Fibroblast of gingiva (primary cell): ENCODE data around the gene NLGN1.
"Not testable (repeated sequence)": the region's sequence is repeated elsewhere in the genome, so short reads cannot be mapped to it uniquely, and the experiment has no call there.

Experiments
- DNase-seq: peaks from one replicate; pipeline ENCODE4 v3.0.0-alpha.2; 2011; ENCODE audit warnings: low read depth

NLGN1 gene

GRCh38 chr3:173397161-173398110 lies at the start of gene NLGN1:
Gene NLGN1, plus strand, starts transcription at chr3:173397744.
- DNase-seq = peak; percentile 75

- DNase-seq = no peak
Observed at GRCh38 chr3:173351886-173352285, 45.7 kb upstream of the NLGN1 start.

DNA sequence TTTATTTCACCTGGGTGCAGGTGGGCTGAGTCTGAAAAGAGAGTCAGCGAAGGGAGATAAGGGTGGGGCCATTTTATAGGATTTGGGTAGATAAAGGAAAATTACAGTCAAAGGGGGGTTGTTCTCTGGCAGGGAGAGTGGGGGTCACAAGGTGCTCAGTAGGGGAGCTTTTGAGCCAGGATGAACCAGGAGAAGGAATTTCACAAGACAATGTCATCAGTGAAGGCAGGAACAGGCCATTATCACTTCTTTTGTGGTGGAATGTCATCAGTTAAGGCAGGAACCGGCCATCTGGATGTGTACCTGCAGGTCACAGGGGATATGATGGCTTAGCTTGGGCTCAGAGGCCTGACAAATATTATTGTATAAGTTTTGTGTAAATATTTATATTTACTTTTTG lies 44.4 kb upstream of the NLGN1 start:
- DNase-seq = not testable (repeated sequence)

DNA sequence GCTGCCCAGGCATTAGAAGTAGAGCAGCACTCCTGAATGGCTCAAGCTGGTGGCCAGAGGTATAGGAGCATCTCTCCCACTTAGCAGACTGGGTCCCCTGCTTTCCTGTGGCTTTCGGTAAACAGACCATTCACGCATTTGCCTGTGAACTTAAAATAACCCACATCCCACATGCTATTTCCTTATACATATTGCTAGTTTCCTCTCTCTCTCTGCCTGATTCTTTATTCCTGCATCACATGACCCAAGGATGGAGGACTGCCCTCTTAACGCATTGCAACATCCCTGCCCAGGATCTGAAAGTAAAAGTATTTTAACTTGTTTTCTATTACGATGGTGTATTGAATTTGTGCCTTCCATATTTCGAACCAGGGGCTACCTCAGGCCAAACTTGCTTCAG lies 43.4 kb upstream of the NLGN1 start:
- no peak for DNase-seq

- DNase-seq = peak; percentile 31
Observed at GRCh38 chr3:173371848-173372487, 25.6 kb upstream of the NLGN1 start.

- no peak for DNase-seq
Observed at GRCh38 chr3:173380681-173381080, 16.9 kb upstream of the NLGN1 start.

- not testable (repeated sequence) for DNase-seq
Observed at GRCh38 chr3:173381936-173382335, 15.6 kb upstream of the NLGN1 start.

DNA sequence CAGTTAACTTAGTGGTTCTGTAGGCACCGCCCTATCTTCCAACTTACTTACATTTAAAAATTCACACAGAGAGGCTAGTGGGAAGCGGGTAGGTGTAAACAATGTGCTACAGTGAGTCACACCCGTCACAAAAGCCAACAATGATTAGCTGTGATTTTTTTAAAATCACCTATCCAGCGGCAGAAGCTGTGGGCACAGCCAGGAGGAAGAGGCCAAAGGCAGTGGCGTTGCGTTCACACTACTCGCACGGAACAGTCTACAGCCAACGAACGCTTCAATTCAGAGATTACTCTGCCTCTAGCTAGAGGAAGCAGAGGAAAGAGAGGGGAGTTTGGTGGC lies 2.5 kb upstream of the NLGN1 start:
- no peak for DNase-seq

GRCh38 chr3:173395412-173396181 lies 1.9 kb upstream of the NLGN1 start:
- DNase-seq = peak; percentile 87

- no peak for DNase-seq
Observed at GRCh38 chr3:173396191-173397041, 1.1 kb upstream of the NLGN1 start.

DNA sequence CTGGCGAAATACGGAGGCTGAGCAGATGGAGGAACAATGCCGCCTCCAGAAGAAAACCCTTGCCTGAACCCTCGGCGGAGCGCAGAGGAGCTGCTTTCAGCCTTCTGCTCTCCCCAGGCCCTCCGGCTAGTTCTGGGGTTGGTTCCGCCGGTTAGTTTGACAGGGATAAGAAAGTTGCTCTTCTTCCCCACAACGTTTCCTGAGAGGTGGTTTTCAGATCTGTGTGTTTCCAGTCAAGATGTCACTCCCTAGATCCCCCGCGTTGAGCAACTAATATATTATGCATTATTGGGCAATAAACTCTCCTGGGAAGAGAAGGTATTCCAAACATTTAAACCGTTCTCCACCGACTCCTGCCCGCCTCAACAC lies 551 bp downstream of the NLGN1 start:
- peak; percentile 60 for DNase-seq

GRCh38 chr3:173399044-173399443 lies 1.5 kb downstream of the NLGN1 start:
- DNase-seq = no peak

GRCh38 chr3:173401369-173401768 lies 3.8 kb downstream of the NLGN1 start:
- no peak for DNase-seq

GRCh38 chr3:173402656-173403055 lies 5.1 kb downstream of the NLGN1 start:
- no peak for DNase-seq

DNA sequence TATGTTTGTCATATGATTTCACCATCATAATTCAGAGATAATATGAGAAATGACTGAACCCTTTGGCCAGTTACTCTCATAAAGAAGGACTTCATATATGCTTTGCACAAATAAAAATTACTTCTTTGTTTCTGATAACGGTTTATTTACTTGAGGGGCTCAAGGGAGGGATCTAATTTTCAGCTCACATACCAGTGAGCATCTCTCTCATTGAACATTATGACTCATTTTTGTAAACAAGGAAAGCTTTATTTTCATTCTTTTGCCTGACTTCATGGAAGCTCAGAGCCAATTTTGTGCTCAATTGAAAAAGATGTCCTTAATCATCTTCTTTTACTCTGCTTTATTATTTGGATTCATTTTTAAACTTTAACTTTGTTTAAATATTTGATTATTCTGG lies 5.8 kb downstream of the NLGN1 start:
- peak; percentile 13 for DNase-seq

DNA sequence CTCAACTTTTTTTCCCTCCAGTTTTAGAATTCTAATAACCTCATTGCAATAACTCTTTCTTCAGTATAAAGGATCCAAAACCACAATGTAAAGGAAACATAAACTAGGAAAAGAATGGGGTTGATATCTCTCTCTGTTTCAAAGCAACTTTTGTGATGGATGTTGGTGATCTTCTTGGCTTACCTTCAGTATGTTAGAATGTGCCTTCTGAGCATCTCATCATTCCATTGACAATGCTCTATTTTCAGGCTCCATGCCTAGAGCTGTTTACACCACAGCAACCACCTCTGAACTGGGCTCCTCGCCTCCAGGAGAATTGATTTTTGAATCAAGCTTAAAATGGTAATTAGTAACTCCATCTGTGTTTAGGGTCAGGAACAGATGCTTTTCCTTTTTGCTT lies 6.6 kb downstream of the NLGN1 start:
- DNase-seq = no peak

DNA sequence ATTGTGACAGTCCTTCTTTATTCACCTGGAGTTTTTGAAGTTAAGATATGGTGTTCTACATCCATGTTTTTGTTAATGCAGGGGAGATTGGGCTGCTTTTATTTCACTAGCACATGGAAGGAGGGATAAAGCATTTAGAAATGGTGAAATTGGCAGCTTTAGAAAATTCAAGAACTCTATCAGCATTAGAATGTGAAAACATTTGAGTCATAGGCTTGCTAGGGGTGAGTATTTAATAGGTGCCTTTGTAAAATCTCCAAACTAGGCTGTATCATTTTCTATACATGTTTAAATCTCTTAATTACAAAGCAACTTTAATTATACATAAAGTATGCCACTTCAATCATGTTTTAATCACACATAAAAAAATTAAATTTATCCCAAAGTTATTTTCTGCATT lies 12.9 kb downstream of the NLGN1 start:
- no peak for DNase-seq

DNA sequence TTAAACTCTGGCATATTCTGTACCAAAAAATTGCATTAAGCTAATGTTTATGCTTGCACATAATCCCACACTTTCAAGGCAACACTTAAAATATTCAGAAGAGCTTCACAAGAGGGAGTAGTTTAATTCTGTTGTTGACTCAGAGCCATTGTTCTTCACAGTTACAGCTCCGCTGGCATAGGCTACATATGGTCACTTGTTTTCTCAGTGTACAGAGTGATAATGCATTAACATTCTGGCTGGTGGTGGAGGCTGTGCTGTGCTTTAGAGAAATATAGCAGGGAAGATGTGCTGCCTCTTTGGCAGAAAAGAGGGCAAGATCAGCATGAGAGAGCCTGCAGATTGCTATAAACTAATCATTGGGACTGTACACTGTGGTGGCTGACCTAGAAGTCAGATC lies 13.3 kb downstream of the NLGN1 start:
- DNase-seq = no peak

DNA sequence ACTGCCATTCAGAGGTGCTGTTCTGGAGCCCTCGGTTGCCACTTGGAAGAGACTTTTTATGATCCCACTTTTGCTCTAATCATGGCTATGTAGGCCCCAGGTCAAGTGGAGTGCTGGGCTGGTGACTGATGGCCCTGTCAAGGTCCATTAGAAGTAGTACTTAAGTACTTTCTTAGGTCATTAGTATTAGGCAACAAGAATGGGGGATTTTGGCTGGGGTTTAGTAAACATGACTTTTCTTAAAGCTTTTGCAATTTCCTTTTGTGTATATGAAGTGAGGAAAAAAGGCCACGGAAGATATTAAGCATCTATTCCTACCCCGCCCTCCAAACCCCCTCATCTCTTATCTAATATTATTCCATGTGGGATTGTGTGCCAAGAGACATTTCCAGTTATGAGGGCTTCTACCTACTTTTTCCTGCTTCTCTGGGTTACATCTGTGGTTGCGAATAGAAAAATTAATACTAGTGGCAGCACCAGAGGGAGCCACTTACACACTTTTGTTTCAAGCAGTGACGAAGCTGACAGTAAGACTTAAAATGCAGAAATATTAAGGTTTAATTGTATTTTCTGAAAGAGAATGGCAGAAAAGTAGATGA lies 13.9 kb downstream of the NLGN1 start:
- DNase-seq = peak; percentile 39

DNA sequence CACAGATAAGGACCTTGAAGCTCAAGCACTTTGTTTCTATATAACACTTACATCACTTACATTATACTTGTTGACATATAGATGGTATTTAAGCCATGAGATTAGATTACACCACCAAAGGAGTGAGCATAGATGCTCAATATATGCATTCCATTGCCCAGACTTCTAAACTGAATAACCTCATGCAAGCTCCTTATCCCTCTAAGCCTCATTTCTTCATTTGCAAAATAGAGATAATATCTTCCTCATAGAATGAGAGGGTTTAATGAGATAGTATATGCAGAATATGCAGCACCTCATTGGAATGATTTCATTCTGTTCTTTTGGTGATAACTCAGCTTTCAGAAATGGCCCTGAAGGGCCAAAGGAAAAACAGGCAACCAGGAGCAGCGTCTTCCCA lies 18.5 kb downstream of the NLGN1 start:
- DNase-seq = no peak

DNA sequence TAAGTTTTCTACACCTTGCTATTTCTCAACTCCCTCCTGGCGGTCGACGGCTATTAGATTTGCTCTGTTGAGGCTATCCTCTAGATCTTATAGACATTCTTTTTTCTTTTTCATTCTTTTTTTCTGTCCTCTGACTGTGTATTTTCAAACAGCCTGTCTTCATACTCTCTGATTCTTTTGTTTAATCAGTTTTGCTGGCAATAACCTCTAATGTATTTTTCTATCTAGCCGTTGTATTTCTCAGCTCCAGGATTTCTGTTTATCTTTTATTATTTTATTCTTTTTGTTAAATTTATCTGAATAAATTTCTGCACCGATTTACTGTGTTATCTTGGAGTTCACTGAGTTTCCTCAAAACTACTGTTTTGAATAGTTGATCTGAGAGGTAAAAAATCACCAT lies 31.5 kb downstream of the NLGN1 start:
- DNase-seq = no peak
